ENCODE measurements around the gene DMXL1. TPM values are rescaled to one million over a fixed set of nuclear protein-coding genes. Genes with fewer than 3 reads are reported as not detected.
"Not testable (repeated sequence)": the region's sequence is repeated elsewhere in the genome, so short reads cannot be mapped to it uniquely, and the experiment has no call there.

DMXL1 gene
- total RNA-seq, 1 experiment from 2014 or later: 23.5 TPM

DNA sequence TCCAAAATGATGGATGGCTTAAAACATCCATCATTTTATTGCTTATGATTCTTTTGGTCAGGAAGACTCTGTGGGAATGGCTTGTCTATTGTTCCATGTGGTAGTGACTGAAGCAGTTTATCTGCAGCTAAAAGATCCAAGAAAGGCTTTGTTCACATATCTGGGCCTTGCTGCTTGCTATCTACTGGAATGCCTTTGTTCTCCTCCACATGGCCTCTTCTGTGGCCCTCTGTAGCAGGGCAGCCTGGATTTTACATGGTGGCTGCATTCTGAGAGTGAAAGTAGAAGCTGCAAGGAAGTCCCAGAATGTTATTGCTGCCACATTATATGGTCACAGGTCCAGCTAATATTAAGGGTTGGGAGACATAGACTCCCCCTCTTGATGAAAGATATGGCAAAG is 35.1 kb downstream of the DMXL1 start:
- in situ Hi-C loops (cut with HindIII; ENCODE audit: low sequenced_read_pairs): no loop called here
- no peak for DNase-seq (ENCODE audit: low spot score)

GRCh38 chr5:119112151-119112550 is 41.3 kb downstream of the DMXL1 start:
- no peak for DNase-seq (ENCODE audit: low spot score)
- in situ Hi-C loops (cut with HindIII; ENCODE audit: low sequenced_read_pairs): no loop called here

DNA sequence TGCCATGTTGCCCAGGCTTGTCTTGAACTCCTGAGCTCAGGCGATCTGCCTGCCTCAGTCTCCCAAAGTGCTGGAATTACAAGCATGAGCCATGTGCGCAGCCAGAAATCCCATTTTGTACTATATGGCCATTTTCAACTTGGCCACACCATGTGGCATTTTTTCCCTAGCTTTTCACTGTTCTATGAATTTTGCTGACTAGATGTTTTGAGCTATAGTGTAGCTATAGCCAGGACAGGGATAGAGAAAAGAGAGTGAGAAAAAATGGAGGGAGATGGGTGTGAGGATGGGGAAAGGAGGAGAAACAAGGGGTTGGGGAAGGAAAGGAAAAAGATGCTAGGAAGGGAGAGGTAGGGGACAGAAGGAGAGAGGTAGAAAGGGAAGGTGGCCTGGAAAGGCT is 46.4 kb downstream of the DMXL1 start:
- in situ Hi-C loops (cut with HindIII; ENCODE audit: low sequenced_read_pairs): no loop called here
- no peak for DNase-seq (ENCODE audit: low spot score)

DNA sequence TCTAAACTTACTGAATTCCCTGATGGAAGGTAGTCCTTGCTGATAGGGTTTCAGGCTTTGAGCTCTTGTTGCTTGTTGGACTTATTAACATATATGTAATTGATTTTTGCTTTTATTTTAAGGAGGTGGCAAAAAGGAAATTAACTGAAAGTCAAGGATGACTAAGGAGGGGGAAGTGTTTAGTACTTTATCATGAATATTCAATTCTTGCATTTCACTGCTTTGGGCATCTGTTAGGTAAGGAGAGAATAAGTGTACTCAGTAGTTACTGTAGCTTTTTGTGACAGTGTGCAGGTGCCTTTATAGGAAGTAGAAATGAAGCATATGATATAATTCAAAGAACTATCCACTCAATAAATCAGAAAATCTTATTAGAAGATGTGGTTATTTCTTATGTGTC is 47.1 kb downstream of the DMXL1 start:
- no peak for DNase-seq (ENCODE audit: low spot score)
- in situ Hi-C loops (cut with HindIII; ENCODE audit: low sequenced_read_pairs): no loop called here

GRCh38 chr5:119120893-119121292 is 50.0 kb downstream of the DMXL1 start:
- no peak for DNase-seq (ENCODE audit: low spot score)
- in situ Hi-C loops (cut with HindIII; ENCODE audit: low sequenced_read_pairs): no loop called here

DNA sequence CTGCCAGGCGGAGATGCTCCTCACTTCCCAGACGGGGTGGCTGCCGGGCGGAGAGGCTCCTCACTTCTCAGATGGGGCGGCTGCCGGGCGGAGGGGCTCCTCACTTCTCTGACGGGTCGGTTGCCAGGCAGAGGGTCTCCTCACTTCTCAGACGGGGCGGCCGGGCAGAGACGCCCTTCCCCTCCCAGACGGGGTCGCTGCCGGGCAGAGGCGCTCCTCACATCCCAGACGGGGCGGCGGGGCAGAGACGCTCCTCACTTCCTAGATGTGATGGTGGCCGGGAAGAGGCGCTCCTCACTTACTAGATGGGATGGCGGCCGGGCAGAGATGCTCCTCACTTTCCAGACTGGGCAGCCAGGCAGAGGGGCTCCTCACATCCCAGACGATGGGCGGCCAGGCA is 51.6 kb downstream of the DMXL1 start:
- in situ Hi-C loops (cut with HindIII; ENCODE audit: low sequenced_read_pairs); DNase-seq (ENCODE audit: low spot score): not testable (repeated sequence)

DNA sequence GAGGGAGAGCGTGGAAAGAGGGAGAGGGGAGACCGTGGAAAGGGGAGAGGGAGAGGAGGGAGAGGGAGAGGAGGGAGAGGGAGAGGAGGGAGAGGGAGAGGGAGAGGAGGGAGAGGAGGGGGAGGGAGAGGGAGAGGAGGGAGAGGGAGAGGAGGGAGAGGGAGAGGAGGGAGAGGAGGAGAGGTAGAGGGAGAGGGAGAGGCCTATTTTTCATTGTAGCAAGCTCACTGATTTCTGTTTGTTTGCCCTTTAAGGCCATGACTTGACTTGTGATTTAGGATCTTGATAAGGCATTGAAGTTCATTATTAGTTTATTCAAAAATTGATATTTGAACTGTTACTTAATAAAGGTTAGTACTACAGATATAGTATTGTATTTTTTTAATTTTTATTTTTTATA is 52.4 kb downstream of the DMXL1 start:
- in situ Hi-C loops (cut with HindIII; ENCODE audit: low sequenced_read_pairs): no loop called here
- no peak for DNase-seq (ENCODE audit: low spot score)

DNA sequence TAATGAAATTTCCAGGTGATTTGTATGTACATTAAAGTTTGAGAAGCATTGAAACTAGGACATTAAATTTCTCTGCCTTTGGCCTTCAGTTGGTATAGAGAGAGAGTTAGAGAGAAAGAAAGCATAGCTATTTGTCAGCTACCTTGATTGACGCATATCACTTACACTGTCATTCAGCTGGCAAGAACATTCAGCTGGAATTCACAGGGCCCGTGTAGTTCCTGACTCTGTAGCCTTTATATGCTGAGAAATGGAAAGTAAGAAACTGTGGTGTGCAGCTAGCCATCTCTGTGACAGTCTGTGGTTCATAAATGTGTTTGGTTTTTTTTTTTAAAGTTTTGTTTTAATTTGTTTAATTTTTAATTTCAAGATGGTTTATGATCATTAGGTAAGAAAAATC is 58.9 kb downstream of the DMXL1 start:
- no peak for DNase-seq (ENCODE audit: low spot score)
- in situ Hi-C loops (cut with HindIII; ENCODE audit: low sequenced_read_pairs): no loop called here

GRCh38 chr5:119131530-119132304 is 60.8 kb downstream of the DMXL1 start:
- in situ Hi-C loops (cut with HindIII; ENCODE audit: low sequenced_read_pairs): no loop called here
- no peak for DNase-seq (ENCODE audit: low spot score)

DNA sequence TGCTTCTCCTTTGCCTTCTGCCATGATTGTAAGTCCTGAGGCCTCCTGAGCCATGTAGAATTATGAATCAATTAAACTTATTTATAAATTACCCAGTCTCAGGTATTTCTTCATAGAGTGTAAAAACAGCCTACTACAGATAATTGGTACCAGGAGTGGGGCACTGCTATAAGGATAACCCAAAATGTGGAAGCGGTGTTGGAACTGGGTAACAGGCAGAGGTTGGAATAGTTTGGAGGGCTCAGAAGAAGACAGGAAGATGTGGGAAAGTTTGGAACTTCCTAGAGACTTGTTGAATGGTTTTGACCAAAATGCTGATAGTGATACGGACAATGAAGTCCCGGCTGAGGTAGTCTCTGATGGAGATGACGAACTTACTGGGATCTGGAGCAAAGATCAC is 64.9 kb downstream of the DMXL1 start:
- DNase-seq (ENCODE audit: low spot score); in situ Hi-C loops (cut with HindIII; ENCODE audit: low sequenced_read_pairs): not testable (repeated sequence)

- in situ Hi-C loops (cut with HindIII; ENCODE audit: low sequenced_read_pairs): no loop called here
- DNase-seq (ENCODE audit: low spot score): no peak
Measured at GRCh38 chr5:119136666-119137318, 65.9 kb downstream of the DMXL1 start.

DNA sequence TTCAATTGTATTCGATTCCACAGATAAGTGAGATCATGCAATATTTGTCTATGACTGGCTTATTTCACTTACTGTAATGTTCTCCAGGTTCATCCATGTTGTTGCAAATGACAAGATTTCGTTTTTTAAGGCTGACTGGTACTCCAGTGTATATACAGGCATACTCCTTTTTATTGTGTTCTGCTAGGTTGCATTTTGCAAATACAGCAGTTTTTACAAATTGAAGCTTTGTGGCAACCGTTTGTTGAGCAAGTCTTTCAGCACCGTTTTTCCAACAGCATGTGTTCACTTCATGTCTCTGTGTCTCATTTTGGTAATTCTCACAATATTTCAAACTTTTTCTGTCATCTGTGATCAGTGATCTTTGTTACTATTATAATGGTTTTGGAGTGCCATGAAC is 82.7 kb downstream of the DMXL1 start:
- in situ Hi-C loops (cut with HindIII; ENCODE audit: low sequenced_read_pairs): no loop called here
- DNase-seq (ENCODE audit: low spot score): no peak

- in situ Hi-C loops (cut with HindIII; ENCODE audit: low sequenced_read_pairs): no loop called here
Measured at GRCh38 chr5:119158144-119158543, 87.3 kb downstream of the DMXL1 start.

DNA sequence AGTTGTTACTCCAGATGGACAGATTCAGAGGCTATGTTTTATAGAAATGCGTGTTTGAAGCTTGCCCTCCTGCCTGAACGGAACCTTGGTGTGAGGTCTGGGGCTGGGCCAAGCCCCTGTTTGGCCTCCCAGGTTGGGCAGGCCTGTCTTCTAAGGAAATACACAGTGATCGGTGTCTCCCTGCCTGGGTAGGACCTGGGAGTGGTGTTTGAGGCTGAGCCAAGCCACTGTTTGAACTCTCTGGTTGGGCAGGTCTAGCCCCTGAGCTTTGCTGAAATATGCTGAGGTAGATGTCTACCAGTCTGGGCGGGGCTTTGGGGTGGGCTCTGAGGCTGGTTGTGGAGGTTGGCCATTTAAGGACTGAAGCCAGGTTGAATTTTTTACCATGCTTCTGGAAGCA is 90.5 kb downstream of the DMXL1 start:
- in situ Hi-C loops (cut with HindIII; ENCODE audit: low sequenced_read_pairs): no loop called here
- DNase-seq (ENCODE audit: low spot score): no peak

More at GRCh38 chr5:119158144-119158543, 87.3 kb downstream of the DMXL1 start:
- no peak for DNase-seq (ENCODE audit: low spot score)

- DNase-seq (ENCODE audit: low spot score): no peak
Measured at GRCh38 chr5:119166026-119166425, 95.1 kb downstream of the DMXL1 start.

GRCh38 chr5:119168401-119168800 is 97.5 kb downstream of the DMXL1 start:
- in situ Hi-C loops (cut with HindIII; ENCODE audit: low sequenced_read_pairs): no loop called here
- DNase-seq (ENCODE audit: low spot score): no peak

More at GRCh38 chr5:119166026-119166425, 95.1 kb downstream of the DMXL1 start:
- in situ Hi-C loops (cut with HindIII; ENCODE audit: low sequenced_read_pairs): no loop called here

DNA sequence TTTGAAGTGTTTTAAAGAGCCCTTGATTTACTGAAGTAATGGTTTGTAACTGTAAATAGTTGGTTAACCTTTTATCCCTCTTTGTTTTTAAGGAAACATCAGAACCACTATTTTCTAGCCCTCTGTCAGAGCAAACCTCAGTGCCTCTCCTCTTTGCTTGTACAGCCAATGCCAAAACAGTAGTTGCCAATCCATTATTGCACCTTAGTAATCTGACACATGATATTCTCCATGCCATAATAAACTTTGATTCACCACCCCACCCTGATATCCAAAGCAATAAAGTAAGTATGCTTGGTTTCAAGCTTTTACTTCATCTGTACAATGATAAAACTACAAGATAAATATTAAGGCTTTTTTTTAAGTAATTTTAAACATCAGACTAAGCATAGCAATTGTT is 100.8 kb downstream of the DMXL1 start:
- in situ Hi-C loops (cut with HindIII; ENCODE audit: low sequenced_read_pairs): no loop called here
- DNase-seq (ENCODE audit: low spot score): no peak

DNA sequence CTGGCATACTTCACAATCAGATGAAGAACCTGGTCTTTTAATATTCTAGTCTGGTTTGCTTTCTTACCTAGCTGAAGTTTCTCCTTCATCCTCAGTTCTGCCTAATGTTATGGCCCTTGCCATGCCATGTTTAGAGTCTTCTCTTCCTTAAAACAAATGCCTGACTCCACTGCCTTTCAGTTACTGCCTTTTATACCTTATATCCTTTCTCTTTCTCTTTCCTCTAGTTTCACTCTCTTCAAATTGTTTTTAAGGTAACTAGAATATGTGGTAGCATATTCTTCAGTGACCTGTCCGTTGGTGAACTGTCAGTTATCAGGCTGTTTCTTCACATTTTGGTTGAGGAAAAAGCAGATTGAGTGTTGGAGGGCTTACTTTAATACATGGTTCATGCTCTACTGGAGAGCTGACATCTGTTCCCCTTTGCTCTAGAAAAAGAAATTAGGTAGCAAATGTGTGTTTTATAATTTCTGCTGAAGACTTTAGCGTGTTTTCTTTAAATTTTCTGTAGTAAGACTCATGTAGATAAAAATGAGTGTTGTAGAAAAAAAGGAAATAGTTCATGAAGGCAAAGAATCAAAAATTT is 103.8 kb downstream of the DMXL1 start:
- no peak for DNase-seq (ENCODE audit: low spot score)
- in situ Hi-C loops (cut with HindIII; ENCODE audit: low sequenced_read_pairs): no loop called here

DNA sequence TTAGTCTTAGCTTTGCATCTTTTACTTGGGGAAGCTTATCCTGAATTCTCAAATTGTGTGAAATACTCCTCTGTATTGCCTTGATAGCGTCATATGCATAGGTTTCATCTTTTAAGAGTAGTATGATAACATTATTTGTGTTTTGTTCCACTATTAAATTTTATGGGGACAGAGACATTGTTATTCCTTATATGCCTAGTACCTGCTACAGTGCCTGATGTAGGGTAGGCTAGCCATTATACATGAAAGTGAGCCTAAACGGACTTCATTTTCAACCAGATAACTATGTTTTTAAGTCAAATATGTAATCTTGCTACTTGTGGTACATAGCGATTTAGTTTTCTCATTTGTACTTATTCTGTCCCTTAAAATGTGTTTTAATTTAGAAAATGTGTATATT is 105.9 kb downstream of the DMXL1 start:
- in situ Hi-C loops (cut with HindIII; ENCODE audit: low sequenced_read_pairs): no loop called here
- DNase-seq (ENCODE audit: low spot score): no peak

GRCh38 chr5:119177226-119177625 is 106.3 kb downstream of the DMXL1 start:
- in situ Hi-C loops (cut with HindIII; ENCODE audit: low sequenced_read_pairs): no loop called here
- no peak for DNase-seq (ENCODE audit: low spot score)

Data from G401 (cell line).